Measurements from ENCODE around the gene TMEM164.

TMEM164 gene

GRCh38 chrX:110087485-110088356 lies 84.8 kb downstream of the TMEM164 start:
- peaks cover 39% of the 10 kb centered on the region for H3K4me1 ChIP-seq (ENCODE audit: insufficient read depth, poor library complexity, severe bottlenecking)
- no peaks in the 10 kb centered on the region for H3K9me3 ChIP-seq (ENCODE audit: severe bottlenecking)
- ATAC-seq (ENCODE audit: low read depth) (peak; percentile 94), DNase-seq (ENCODE audit: low spot score) (peak; percentile 76)
- H3K27ac ChIP-seq (ENCODE audit: poor library complexity, severe bottlenecking): peak overlapping the region; percentile 98
- TF ChIP-seq CTCF (IDR thresholded peaks at IDR 0.05; ENCODE audit: poor library complexity, severe bottlenecking): no peak
- no peak overlapping the region for H3K4me3 ChIP-seq (ENCODE audit: severe bottlenecking)
- H3K27me3 ChIP-seq (ENCODE audit: insufficient read depth, poor library complexity, severe bottlenecking): no peaks in the 10 kb centered on the region
- H3K36me3 ChIP-seq (ENCODE audit: low read depth): no peaks in the 10 kb centered on the region

GRCh38 chrX:110089656-110090403 lies 86.9 kb downstream of the TMEM164 start:
- Histone ChIP-seq H3K4me1 (ENCODE audit: insufficient read depth, poor library complexity, severe bottlenecking) (peaks cover 33% of the 10 kb centered on the region), H3K27ac (ENCODE audit: poor library complexity, severe bottlenecking) (peak overlapping the region; percentile 98), H3K36me3 (ENCODE audit: low read depth) (no peaks in the 10 kb centered on the region), H3K27me3 (ENCODE audit: insufficient read depth, poor library complexity, severe bottlenecking) (no peaks in the 10 kb centered on the region), H3K9me3 (ENCODE audit: severe bottlenecking) (no peaks in the 10 kb centered on the region), H3K4me3 (ENCODE audit: severe bottlenecking) (no peak overlapping the region)
- ATAC-seq (ENCODE audit: low read depth): no peak
- DNase-seq (ENCODE audit: low spot score): no peak
- no peak for TF ChIP-seq CTCF (IDR thresholded peaks at IDR 0.05; ENCODE audit: poor library complexity, severe bottlenecking)

GRCh38 chrX:110097920-110098319 lies 95.0 kb downstream of the TMEM164 start:
- Histone ChIP-seq H3K36me3 (ENCODE audit: low read depth) (no peaks in the 10 kb centered on the region), H3K27ac (ENCODE audit: poor library complexity, severe bottlenecking) (no peak overlapping the region), H3K4me3 (ENCODE audit: severe bottlenecking) (no peak overlapping the region), H3K27me3 (ENCODE audit: insufficient read depth, poor library complexity, severe bottlenecking) (no peaks in the 10 kb centered on the region), H3K4me1 (ENCODE audit: insufficient read depth, poor library complexity, severe bottlenecking) (no peaks in the 10 kb centered on the region), H3K9me3 (ENCODE audit: severe bottlenecking) (no peaks in the 10 kb centered on the region)
- no peak for DNase-seq (ENCODE audit: low spot score)
- ATAC-seq (ENCODE audit: low read depth): no peak
- no peak for TF ChIP-seq CTCF (IDR thresholded peaks at IDR 0.05; ENCODE audit: poor library complexity, severe bottlenecking)

GRCh38 chrX:110103344-110103743 lies 100.4 kb downstream of the TMEM164 start:
- Histone ChIP-seq H3K27ac (ENCODE audit: poor library complexity, severe bottlenecking) (no peak overlapping the region), H3K4me3 (ENCODE audit: severe bottlenecking) (no peak overlapping the region), H3K27me3 (ENCODE audit: insufficient read depth, poor library complexity, severe bottlenecking) (no peaks in the 10 kb centered on the region), H3K36me3 (ENCODE audit: low read depth) (no peaks in the 10 kb centered on the region), H3K4me1 (ENCODE audit: insufficient read depth, poor library complexity, severe bottlenecking) (no peaks in the 10 kb centered on the region), H3K9me3 (ENCODE audit: severe bottlenecking) (no peaks in the 10 kb centered on the region)
- TF ChIP-seq CTCF (IDR thresholded peaks at IDR 0.05; ENCODE audit: poor library complexity, severe bottlenecking): no peak
- DNase-seq (ENCODE audit: low spot score) (no peak), ATAC-seq (ENCODE audit: low read depth) (no peak)

Measured in RWPE2 (cell line).